Liver (tissue), 9 donors: Measurements from ENCODE around the gene MXRA5. TPM values are rescaled to one million over a fixed set of nuclear protein-coding genes. Genes with fewer than 3 reads are reported as not detected.
A peak's percentile ranks its signal among the peaks of the same experiment; 100 is the strongest.

ENCODE experiments used
- DNase-seq: peaks from one replicate; pipeline ENCODE4 v3.0.0-alpha.2; 2017; ENCODE audit warnings: low spot score
- H3K27ac ChIP-seq, 2 donors: one replicate each; pipeline ENCODE4 v1.7.0; 2013; ENCODE audit warnings: inconsistent platforms in 2 of 2, low read length in 2 of 2, control low read depth in 1 of 2, low read depth in 1 of 2, mild to moderate bottlenecking in 1 of 2
- H3K27me3 ChIP-seq, 4 donors: one replicate each; pipeline versions ENCODE4 v1.6.1 to v1.7.0; 2013; ENCODE audit warnings: low read length in 3 of 4, inconsistent platforms in 1 of 4, mild to moderate bottlenecking in 1 of 4, moderate library complexity in 1 of 4; ENCODE audit not compliant: control insufficient read depth in 4 of 4, insufficient read depth in 4 of 4
- H3K36me3 ChIP-seq, 4 donors: one replicate each; pipeline versions ENCODE4 v1.6.1 to v1.7.0; 2013; ENCODE audit warnings: low read length in 3 of 4, mild to moderate bottlenecking in 3 of 4, low read depth in 1 of 4, moderate library complexity in 1 of 4; ENCODE audit not compliant: control insufficient read depth in 4 of 4, insufficient read depth in 3 of 4
- H3K4me1 ChIP-seq, 4 donors: one replicate each; pipeline versions ENCODE4 v1.6.1 to v1.7.0; 2013; ENCODE audit warnings: low read length in 3 of 4, mild to moderate bottlenecking in 3 of 4, moderate library complexity in 1 of 4; ENCODE audit not compliant: control insufficient read depth in 4 of 4, insufficient read depth in 4 of 4
- H3K4me3 ChIP-seq, 3 donors: one replicate each; pipeline versions ENCODE4 v1.6.1 to v1.7.0; 2013; ENCODE audit warnings: low read length in 3 of 3, control low read depth in 1 of 3, low read depth in 1 of 3, mild to moderate bottlenecking in 1 of 3
- H3K9ac ChIP-seq, 2 donors: one replicate each; pipeline ENCODE4 v1.7.0; 2013; ENCODE audit warnings: low read length in 2 of 2, mild to moderate bottlenecking in 2 of 2, moderate library complexity in 2 of 2, control low read depth in 1 of 2, low read depth in 1 of 2
- H3K9me3 ChIP-seq, 4 donors: one replicate each; pipeline versions ENCODE4 v1.6.1 to v1.7.0; 2013; ENCODE audit warnings: low read length in 3 of 4; ENCODE audit not compliant: control insufficient read depth in 4 of 4
- EGR1 ChIP-seq, 2 donors: IDR thresholded peaks; 2 replicates each; pipeline ENCODE4 v1.6.1; 2016 to 2018; ENCODE audit warnings: antibody characterized with exemption in 2 of 2, low read depth in 2 of 2
- FOXA1 ChIP-seq: IDR thresholded peaks from 2 replicates; pipeline ENCODE4 v1.6.1; 2016; ENCODE audit warnings: antibody characterized with exemption
- FOXA2 ChIP-seq: IDR thresholded peaks from 2 replicates; pipeline ENCODE4 v1.6.1; 2016; ENCODE audit warnings: antibody characterized with exemption
- GABPA ChIP-seq, 2 donors: IDR thresholded peaks in 1 of 2; conservative IDR thresholded peaks in 1 of 2; 2 replicates each; pipeline ENCODE4 v1.6.1; 2016; ENCODE audit warnings: antibody characterized with exemption in 2 of 2, mild to moderate bottlenecking in 1 of 2, moderate library complexity in 1 of 2
- HNF4A ChIP-seq, 2 donors: conservative IDR thresholded peaks; 2 replicates each; pipeline ENCODE4 v1.6.1; 2016; ENCODE audit warnings: antibody characterized with exemption in 2 of 2, mild to moderate bottlenecking in 2 of 2
- JUND ChIP-seq, 2 donors: IDR thresholded peaks; 2 replicates each; pipeline ENCODE4 v1.6.1; 2016; ENCODE audit warnings: antibody characterized with exemption in 2 of 2
- NR2F2 ChIP-seq: IDR thresholded peaks from 2 replicates; pipeline ENCODE4 v1.6.1; 2016; ENCODE audit warnings: antibody characterized with exemption
- RAD21 ChIP-seq, 2 donors: IDR thresholded peaks; 2 replicates each; pipeline ENCODE4 v1.6.1; 2016; ENCODE audit warnings: antibody characterized with exemption in 2 of 2, mild to moderate bottlenecking in 2 of 2
- RXRA ChIP-seq, 2 donors: IDR thresholded peaks; 2 replicates each; pipeline ENCODE4 v1.6.1; 2017 to 2018; ENCODE audit warnings: antibody characterized with exemption in 2 of 2, mild to moderate bottlenecking in 1 of 2
- SP1 ChIP-seq: IDR thresholded peaks from 2 replicates; pipeline ENCODE4 v1.6.1; 2018; ENCODE audit warnings: antibody characterized with exemption, mild to moderate bottlenecking
- WGBS: extraction: QIAGEN DNeasy Blood & Tissue Kit; methylation state at CpG from one replicate; pipeline ENCODE4 v1.1.7; 2013; 5-methylcytosine and 5-hydroxymethylcytosine counted together
- polyA plus RNA-seq, 2 donors: library from polyadenylated mRNA; stranded (reverse) in 1 of 2; unstranded in 1 of 2; fragments of 200-250 nt in 1 of 2; fragments of >200 nt in 1 of 2; fragmentation: Nextera tagmentation in 1 of 2; extraction: Ambion mirVana in 1 of 2; gene quantifications; one replicate each; pipeline versions ENCODE4 v1.2.1 to v1.2.3, GENCODE V29; 2013 to 2015
- total RNA-seq, 2 donors: library from RNA; depleted of rRNA; stranded (reverse); fragments of >200 nt; gene quantifications; one replicate each; pipeline ENCODE4 v1.2.3, GENCODE V29; 2014
- TF ChIP-seq, protein P1 (sequence below): IDR thresholded peaks from 2 replicates; pipeline ENCODE4 v1.6.1; 2016; ENCODE audit warnings: antibody characterized with exemption
- TF ChIP-seq, protein P2 (sequence below): IDR thresholded peaks from 2 replicates; pipeline ENCODE4 v1.6.1; 2016; ENCODE audit warnings: antibody characterized with exemption
- TF ChIP-seq, protein P3 (sequence below): IDR thresholded peaks from 2 replicates; pipeline ENCODE4 v1.6.1; 2016; ENCODE audit warnings: antibody characterized with exemption, mild to moderate bottlenecking
- TF ChIP-seq, protein P4 (sequence below): IDR thresholded peaks from 2 replicates; pipeline ENCODE4 v1.6.1; 2016; ENCODE audit warnings: antibody characterized with exemption
- TF ChIP-seq, protein P5 (sequence below): fragments of 150-350 bp; IDR thresholded peaks from 2 replicates; pipeline ENCODE4 v1.5.1; 2017; ENCODE audit warnings: improper control_type of control experiment, low read depth, low read length; ENCODE audit not compliant: missing input control
- donor health status: healthy.
- donor health status: healthy.
- donor health status: healthy.
- donor health status: healthy.
- donor health status: healthy.

MXRA5 gene
- total and polyA plus RNA-seq, 4 donors: 0.32 to 1.3 (median 1.1) TPM

DNA sequence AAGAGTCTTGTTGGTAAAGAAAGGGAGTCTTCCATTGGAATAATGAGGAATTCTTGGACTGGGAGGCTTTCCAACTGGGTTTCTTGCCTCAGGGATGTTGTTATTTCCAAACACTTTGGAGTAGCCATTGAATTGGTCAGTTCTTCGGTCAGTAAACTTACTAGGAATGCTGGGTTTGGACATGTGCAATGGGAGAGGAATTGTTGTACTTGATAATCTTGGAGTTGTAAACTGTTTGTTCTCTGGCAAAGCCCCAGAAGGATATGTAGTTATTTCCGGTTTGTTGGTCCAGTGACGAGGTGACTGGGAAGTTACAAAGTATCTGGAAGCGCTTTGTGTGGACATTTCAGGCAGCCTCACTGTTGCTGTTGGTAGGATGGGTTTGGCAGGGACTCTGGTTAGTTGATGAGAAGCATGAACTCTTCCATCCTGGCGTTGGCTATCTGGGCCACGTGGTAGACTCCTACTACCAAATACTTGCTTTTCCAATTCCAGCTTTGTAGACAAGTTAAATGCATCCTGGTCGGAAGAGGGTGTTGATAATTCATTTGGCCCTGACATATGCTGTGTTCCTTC is 25.9 kb downstream of the MXRA5 start:
- no peak for DNase-seq
- H3K9ac ChIP-seq: no peak overlapping the region
- H3K9me3 ChIP-seq: peaks cover 0 to 4% (median 0%) of the 10 kb centered on the region in 4 donors
- TF ChIP-seq, protein P1, sequence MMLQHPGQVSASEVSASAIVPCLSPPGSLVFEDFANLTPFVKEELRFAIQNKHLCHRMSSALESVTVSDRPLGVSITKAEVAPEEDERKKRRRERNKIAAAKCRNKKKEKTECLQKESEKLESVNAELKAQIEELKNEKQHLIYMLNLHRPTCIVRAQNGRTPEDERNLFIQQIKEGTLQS: no peak
- peak in 1 of 2 donors; percentile 7 for TF ChIP-seq RXRA (IDR thresholded peaks at IDR 0.05)
- no peak for TF ChIP-seq SP1
- TF ChIP-seq FOXA1: no peak
- TF ChIP-seq JUND (IDR thresholded peaks at IDR 0.05): no peak
- no peak for TF ChIP-seq GABPA (IDR thresholded peaks at IDR 0.05 in 1 of 2, conservative IDR thresholded peaks at IDR 0.05 in 1 of 2)
- TF ChIP-seq RAD21 (IDR thresholded peaks at IDR 0.05): no peak
- TF ChIP-seq, protein P2, sequence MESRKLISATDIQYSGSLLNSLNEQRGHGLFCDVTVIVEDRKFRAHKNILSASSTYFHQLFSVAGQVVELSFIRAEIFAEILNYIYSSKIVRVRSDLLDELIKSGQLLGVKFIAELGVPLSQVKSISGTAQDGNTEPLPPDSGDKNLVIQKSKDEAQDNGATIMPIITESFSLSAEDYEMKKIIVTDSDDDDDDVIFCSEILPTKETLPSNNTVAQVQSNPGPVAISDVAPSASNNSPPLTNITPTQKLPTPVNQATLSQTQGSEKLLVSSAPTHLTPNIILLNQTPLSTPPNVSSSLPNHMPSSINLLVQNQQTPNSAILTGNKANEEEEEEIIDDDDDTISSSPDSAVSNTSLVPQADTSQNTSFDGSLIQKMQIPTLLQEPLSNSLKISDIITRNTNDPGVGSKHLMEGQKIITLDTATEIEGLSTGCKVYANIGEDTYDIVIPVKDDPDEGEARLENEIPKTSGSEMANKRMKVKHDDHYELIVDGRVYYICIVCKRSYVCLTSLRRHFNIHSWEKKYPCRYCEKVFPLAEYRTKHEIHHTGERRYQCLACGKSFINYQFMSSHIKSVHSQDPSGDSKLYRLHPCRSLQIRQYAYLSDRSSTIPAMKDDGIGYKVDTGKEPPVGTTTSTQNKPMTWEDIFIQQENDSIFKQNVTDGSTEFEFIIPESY: no peak
- H3K27me3 ChIP-seq: no peaks in the 10 kb centered on the region
- H3K4me3 ChIP-seq: no peak overlapping the region
- no peak overlapping the region for H3K27ac ChIP-seq
- WGBS: 58% methylated on average over 7 of the region's 7 CpGs
- no peaks in the 10 kb centered on the region for H3K4me1 ChIP-seq
- no peaks in the 10 kb centered on the region for H3K36me3 ChIP-seq

DNA sequence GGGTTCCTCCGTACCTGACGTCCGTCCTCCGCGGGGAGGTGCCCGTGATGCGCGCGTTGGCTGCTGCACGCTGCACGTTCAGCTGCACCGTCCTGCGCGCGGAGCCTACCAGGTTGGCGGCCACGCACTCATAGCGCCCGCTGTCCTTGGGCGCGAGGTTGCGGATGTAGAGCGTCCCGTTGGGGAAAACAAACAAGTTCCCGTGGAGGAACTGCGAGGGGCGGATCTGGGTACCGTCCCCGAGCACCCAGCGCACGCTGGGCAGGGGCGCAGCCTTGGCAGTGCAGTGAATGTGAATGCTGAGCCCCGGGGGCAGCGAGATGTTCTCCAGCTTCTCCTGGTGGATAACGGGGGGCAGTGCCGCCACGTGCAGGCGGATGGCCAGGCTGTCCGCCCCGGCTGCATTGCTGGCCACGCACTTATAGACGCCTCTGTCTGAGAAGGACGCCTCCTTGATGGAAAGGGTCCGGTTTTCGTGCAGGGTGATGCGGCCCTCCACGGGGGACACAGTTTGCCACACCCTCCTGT is 29.2 kb downstream of the MXRA5 start:
- Histone ChIP-seq H3K9me3 (peaks cover 0 to 4% (median 0%) of the 10 kb centered on the region in 4 donors), H3K4me1 (no peaks in the 10 kb centered on the region), H3K9ac (no peak overlapping the region), H3K27ac (no peak overlapping the region), H3K4me3 (no peak overlapping the region), H3K36me3 (no peaks in the 10 kb centered on the region), H3K27me3 (no peaks in the 10 kb centered on the region)
- DNase-seq: no peak
- TF ChIP-seq, protein P3, sequence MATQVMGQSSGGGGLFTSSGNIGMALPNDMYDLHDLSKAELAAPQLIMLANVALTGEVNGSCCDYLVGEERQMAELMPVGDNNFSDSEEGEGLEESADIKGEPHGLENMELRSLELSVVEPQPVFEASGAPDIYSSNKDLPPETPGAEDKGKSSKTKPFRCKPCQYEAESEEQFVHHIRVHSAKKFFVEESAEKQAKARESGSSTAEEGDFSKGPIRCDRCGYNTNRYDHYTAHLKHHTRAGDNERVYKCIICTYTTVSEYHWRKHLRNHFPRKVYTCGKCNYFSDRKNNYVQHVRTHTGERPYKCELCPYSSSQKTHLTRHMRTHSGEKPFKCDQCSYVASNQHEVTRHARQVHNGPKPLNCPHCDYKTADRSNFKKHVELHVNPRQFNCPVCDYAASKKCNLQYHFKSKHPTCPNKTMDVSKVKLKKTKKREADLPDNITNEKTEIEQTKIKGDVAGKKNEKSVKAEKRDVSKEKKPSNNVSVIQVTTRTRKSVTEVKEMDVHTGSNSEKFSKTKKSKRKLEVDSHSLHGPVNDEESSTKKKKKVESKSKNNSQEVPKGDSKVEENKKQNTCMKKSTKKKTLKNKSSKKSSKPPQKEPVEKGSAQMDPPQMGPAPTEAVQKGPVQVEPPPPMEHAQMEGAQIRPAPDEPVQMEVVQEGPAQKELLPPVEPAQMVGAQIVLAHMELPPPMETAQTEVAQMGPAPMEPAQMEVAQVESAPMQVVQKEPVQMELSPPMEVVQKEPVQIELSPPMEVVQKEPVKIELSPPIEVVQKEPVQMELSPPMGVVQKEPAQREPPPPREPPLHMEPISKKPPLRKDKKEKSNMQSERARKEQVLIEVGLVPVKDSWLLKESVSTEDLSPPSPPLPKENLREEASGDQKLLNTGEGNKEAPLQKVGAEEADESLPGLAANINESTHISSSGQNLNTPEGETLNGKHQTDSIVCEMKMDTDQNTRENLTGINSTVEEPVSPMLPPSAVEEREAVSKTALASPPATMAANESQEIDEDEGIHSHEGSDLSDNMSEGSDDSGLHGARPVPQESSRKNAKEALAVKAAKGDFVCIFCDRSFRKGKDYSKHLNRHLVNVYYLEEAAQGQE: no peak
- TF ChIP-seq HNF4A (conservative IDR thresholded peaks at IDR 0.05) (no peak), JUND (IDR thresholded peaks at IDR 0.05) (no peak), NR2F2 (no peak), FOXA2 (no peak), GABPA (IDR thresholded peaks at IDR 0.05 in 1 of 2, conservative IDR thresholded peaks at IDR 0.05 in 1 of 2) (no peak), SP1 (no peak), RAD21 (IDR thresholded peaks at IDR 0.05) (no peak), EGR1 (IDR thresholded peaks at IDR 0.05; ENCODE audit: low read depth in 2 of 2) (no peak), RXRA (IDR thresholded peaks at IDR 0.05) (no peak), FOXA1 (no peak)
- TF ChIP-seq, protein P4, sequence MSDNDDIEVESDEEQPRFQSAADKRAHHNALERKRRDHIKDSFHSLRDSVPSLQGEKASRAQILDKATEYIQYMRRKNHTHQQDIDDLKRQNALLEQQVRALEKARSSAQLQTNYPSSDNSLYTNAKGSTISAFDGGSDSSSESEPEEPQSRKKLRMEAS: no peak
- TF ChIP-seq, protein P5, sequence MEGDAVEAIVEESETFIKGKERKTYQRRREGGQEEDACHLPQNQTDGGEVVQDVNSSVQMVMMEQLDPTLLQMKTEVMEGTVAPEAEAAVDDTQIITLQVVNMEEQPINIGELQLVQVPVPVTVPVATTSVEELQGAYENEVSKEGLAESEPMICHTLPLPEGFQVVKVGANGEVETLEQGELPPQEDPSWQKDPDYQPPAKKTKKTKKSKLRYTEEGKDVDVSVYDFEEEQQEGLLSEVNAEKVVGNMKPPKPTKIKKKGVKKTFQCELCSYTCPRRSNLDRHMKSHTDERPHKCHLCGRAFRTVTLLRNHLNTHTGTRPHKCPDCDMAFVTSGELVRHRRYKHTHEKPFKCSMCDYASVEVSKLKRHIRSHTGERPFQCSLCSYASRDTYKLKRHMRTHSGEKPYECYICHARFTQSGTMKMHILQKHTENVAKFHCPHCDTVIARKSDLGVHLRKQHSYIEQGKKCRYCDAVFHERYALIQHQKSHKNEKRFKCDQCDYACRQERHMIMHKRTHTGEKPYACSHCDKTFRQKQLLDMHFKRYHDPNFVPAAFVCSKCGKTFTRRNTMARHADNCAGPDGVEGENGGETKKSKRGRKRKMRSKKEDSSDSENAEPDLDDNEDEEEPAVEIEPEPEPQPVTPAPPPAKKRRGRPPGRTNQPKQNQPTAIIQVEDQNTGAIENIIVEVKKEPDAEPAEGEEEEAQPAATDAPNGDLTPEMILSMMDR: no peak
- TF ChIP-seq, protein P2: no peak
- TF ChIP-seq, protein P1: no peak
- WGBS: 75% methylated on average over 47 of the region's 47 CpGs
